HepG2 (cell line): ENCODE measurements around the gene EIF5. TPM values are rescaled to one million over a fixed set of nuclear protein-coding genes. Genes with fewer than 3 reads are reported as not detected.
A peak's percentile ranks its signal among the peaks of the same experiment; 100 is the strongest.

Experiments
- GMEB2 ChIP-seq: IDR thresholded peaks from 2 replicates; pipeline ENCODE4 v1.6.1; 2016; ENCODE audit warnings: missing biosample characterization, missing genetic modification reagents, low read depth
- MBD4 ChIP-seq: IDR thresholded peaks from 2 replicates; pipeline ENCODE4 v1.6.1; 2012; ENCODE audit warnings: low read length, inconsistent platforms, borderline replicate concordance
- MXD3 ChIP-seq: IDR thresholded peaks from 2 replicates; pipeline ENCODE4 v1.6.1; 2016; ENCODE audit warnings: mild to moderate bottlenecking, missing biosample characterization, missing genetic modification reagents
- NFAT5 ChIP-seq: sonication (generic); formaldehyde crosslinking; IDR thresholded peaks from 2 replicates; pipeline ENCODE4 v1.4.0; 2020; ENCODE audit warnings: missing genetic modification reagents
- ZNF136 ChIP-seq: sonication (generic); formaldehyde crosslinking; IDR thresholded peaks from 2 replicates; pipeline ENCODE4 v1.8.1; 2022; ENCODE audit warnings: low read depth, mild to moderate bottlenecking, moderate library complexity, missing genetic modification reagents
- ZNF597 ChIP-seq: sonication (generic); formaldehyde crosslinking; IDR thresholded peaks from 2 replicates; pipeline ENCODE4 v1.5.0; 2020; ENCODE audit warnings: missing genetic modification reagents
- polyA plus RNA-seq, 8 experiments: library from polyadenylated mRNA; depleted of rRNA in 3 of 8; stranded (reverse) in 7 of 8; unstranded in 1 of 8; fragments of >200 nt; fragmentation: Illumina TruSeq in 4 of 8; extraction: Trizol in 4 of 8; gene quantifications; 2 replicates each; pipeline versions ENCODE4 v1.2.1 to v1.2.3, GENCODE V29; 2011 to 2016; ENCODE audit warnings: low read depth in 4 of 8, missing spikeins in 1 of 8, mixed read lengths in 1 of 8; ENCODE audit not compliant: insufficient read depth in 1 of 8
- total RNA-seq, 5 experiments: library from RNA; depleted of rRNA; stranded (reverse); fragments of >200 nt; fragmentation: Illumina TruSeq; extraction: Trizol; gene quantifications; 2 replicates each; pipeline ENCODE4 v1.2.3, GENCODE V29; 2016; ENCODE audit warnings: low read depth in 1 of 5

EIF5 gene
- total and polyA plus RNA-seq, 2 of the 13 experiments (the other 11 are each of a cell fraction or from before 2014, with no cell fraction given), result 189 to 281 TPM

GRCh38 chr14:103343905-103344797, 10.1 kb downstream of the EIF5 start (continued):
- no peak for TF ChIP-seq GMEB2
- 0 out of 2 replicates have a peak, but pooled peaks have one; percentile 7 for TF ChIP-seq MBD4
- no peak for TF ChIP-seq NFAT5
- TF ChIP-seq ZNF136 (CRISPR knock-in tag), result no peak
- TF ChIP-seq ZNF597 (CRISPR knock-in tag), result no peak
- TF ChIP-seq MXD3 (CRISPR knock-in tag), result no peak
